IPS-18a (cell line): ENCODE data around the gene HOOK2.
A peak's percentile ranks its signal among the peaks of the same experiment; 100 is the strongest.
"Not testable (repeated sequence)": the region's sequence is repeated elsewhere in the genome, so short reads cannot be mapped to it uniquely, and the experiment has no call there.

ENCODE experiments used
- H3K27ac ChIP-seq: one replicate; pipeline ENCODE4 v1.5.1; 2013; ENCODE audit warnings: low read length
- H3K27me3 ChIP-seq: one replicate; pipeline ENCODE4 v1.6.1; 2013; ENCODE audit warnings: mild to moderate bottlenecking, low read length; ENCODE audit not compliant: control insufficient read depth, insufficient read depth
- H3K36me3 ChIP-seq: one replicate; pipeline ENCODE4 v1.6.1; 2013; ENCODE audit warnings: low read depth, low read length; ENCODE audit not compliant: control insufficient read depth
- H3K4me1 ChIP-seq: one replicate; pipeline ENCODE4 v1.6.1; 2013; ENCODE audit warnings: low read depth, low read length; ENCODE audit not compliant: control insufficient read depth
- H3K4me3 ChIP-seq: one replicate; pipeline ENCODE4 v1.5.1; 2013; ENCODE audit warnings: low read length
- H3K9ac ChIP-seq: one replicate; pipeline ENCODE4 v1.6.1; 2013; ENCODE audit warnings: mild to moderate bottlenecking, low read length, moderate library complexity
- H3K9me3 ChIP-seq: one replicate; pipeline ENCODE4 v1.6.1; 2013; ENCODE audit warnings: low read depth, low read length; ENCODE audit not compliant: control insufficient read depth

HOOK2 gene

GRCh38 chr19:12731337-12731736 lies 44.0 kb downstream of the HOOK2 start:
- no peak overlapping the region for H3K9ac ChIP-seq
- H3K9me3 ChIP-seq: no peaks in the 10 kb centered on the region
- H3K36me3 ChIP-seq: peaks cover 21% of the 10 kb centered on the region
- H3K27ac ChIP-seq: no peak overlapping the region
- H3K4me1 ChIP-seq: peaks cover 4% of the 10 kb centered on the region
- H3K4me3 ChIP-seq: no peak overlapping the region
- H3K27me3 ChIP-seq: no peaks in the 10 kb centered on the region

DNA sequence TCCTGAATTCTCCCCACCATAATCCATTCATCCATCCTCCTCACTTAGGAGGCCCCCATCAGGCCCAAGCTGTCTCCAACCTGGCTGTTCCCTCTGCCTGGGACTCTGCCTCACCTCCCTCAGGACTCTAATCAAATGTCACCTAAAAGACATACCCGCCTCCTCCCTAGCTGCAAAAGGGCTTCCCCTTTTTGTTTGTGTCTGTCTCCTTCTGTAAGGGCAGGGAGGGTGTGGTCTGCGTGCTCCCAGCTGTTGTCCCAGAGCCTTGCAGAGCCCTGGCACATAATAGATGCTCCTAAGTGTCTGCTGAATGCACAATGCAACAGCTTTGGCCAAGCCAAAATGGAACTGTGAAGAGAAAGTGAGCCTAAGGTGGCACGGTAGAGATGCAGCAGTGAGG lies 45.3 kb downstream of the HOOK2 start:
- no peaks in the 10 kb centered on the region for H3K9me3 ChIP-seq
- no peak overlapping the region for H3K27ac ChIP-seq
- H3K27me3 ChIP-seq: no peaks in the 10 kb centered on the region
- peaks cover 4% of the 10 kb centered on the region for H3K4me1 ChIP-seq
- H3K4me3 ChIP-seq: no peak overlapping the region
- H3K9ac ChIP-seq: no peak overlapping the region
- peaks cover 21% of the 10 kb centered on the region for H3K36me3 ChIP-seq

- H3K27me3 ChIP-seq: no peaks in the 10 kb centered on the region
- H3K4me1 ChIP-seq: no peaks in the 10 kb centered on the region
- no peak overlapping the region for H3K9ac ChIP-seq
- no peak overlapping the region for H3K27ac ChIP-seq
- H3K9me3 ChIP-seq: no peaks in the 10 kb centered on the region
- H3K36me3 ChIP-seq: peaks cover 21% of the 10 kb centered on the region
- no peak overlapping the region for H3K4me3 ChIP-seq
These were observed 47.5 kb downstream of the HOOK2 start for GRCh38 chr19:12727745-12728433.

DNA sequence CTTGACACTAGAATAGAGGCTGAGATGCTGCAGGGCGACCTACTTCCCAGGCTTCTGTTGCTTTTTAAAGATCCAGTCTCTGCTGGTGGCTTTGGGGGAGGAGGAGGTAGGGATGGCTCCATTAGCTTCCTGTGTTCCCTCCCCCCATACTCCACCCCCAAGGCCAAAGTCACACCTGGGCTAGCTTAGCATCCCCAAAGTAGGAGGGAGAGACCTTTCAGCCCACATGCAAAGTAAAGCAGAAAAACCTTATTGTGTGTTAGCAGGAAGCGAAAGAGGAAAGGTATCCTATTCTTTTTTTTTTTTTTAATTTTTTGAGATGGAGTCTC lies 48.4 kb downstream of the HOOK2 start:
- Histone ChIP-seq H3K36me3 (peaks cover 21% of the 10 kb centered on the region), H3K4me3 (no peak overlapping the region), H3K27ac (no peak overlapping the region), H3K9me3 (no peaks in the 10 kb centered on the region), H3K4me1 (no peaks in the 10 kb centered on the region), H3K9ac (no peak overlapping the region), H3K27me3 (no peaks in the 10 kb centered on the region)

- not testable (repeated sequence) for H3K4me1 ChIP-seq, H3K9ac ChIP-seq, H3K9me3 ChIP-seq, H3K27me3 ChIP-seq, H3K27ac ChIP-seq, H3K4me3 ChIP-seq
- H3K36me3 ChIP-seq: peaks cover 17% of the 10 kb centered on the region
These were observed 49.7 kb downstream of the HOOK2 start for GRCh38 chr19:12725612-12726011.

- peak within 1 kb of the TSS; percentile 93 for H3K27ac ChIP-seq
- no peaks in the 10 kb centered on the region for H3K9me3 ChIP-seq
- no peaks in the 10 kb centered on the region for H3K27me3 ChIP-seq
- H3K9ac ChIP-seq: peak within 1 kb of the TSS; percentile 97
- H3K4me3 ChIP-seq: peak within 1 kb of the TSS; percentile 94
- no peaks in the 10 kb centered on the region for H3K4me1 ChIP-seq
- peaks cover 11% of the 10 kb centered on the region for H3K36me3 ChIP-seq
These were observed 51.5 kb downstream of the HOOK2 start, which contains the start of gene TNPO2 for GRCh38 chr19:12723641-12724426. Gene TNPO2, minus strand, starts transcription at chr19:12723932. Its CDS starts 2,955 bp downstream, at chr19:12720977.

DNA sequence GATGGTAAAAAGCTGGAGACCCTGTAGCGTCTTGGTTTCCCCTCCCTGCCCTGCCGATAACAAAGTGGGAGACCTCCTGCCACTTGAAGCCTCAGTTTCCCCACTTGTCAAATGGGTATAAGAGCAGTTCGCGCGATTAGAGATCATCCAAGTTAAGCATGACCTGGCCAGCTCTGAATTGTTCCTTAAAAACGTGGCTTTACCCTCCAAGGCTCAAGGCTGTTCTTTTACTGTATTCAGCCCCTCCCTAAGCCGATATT lies 52.0 kb downstream of the HOOK2 start:
- Histone ChIP-seq H3K27ac (peak overlapping the region; percentile 93), H3K27me3 (no peaks in the 10 kb centered on the region)

DNA sequence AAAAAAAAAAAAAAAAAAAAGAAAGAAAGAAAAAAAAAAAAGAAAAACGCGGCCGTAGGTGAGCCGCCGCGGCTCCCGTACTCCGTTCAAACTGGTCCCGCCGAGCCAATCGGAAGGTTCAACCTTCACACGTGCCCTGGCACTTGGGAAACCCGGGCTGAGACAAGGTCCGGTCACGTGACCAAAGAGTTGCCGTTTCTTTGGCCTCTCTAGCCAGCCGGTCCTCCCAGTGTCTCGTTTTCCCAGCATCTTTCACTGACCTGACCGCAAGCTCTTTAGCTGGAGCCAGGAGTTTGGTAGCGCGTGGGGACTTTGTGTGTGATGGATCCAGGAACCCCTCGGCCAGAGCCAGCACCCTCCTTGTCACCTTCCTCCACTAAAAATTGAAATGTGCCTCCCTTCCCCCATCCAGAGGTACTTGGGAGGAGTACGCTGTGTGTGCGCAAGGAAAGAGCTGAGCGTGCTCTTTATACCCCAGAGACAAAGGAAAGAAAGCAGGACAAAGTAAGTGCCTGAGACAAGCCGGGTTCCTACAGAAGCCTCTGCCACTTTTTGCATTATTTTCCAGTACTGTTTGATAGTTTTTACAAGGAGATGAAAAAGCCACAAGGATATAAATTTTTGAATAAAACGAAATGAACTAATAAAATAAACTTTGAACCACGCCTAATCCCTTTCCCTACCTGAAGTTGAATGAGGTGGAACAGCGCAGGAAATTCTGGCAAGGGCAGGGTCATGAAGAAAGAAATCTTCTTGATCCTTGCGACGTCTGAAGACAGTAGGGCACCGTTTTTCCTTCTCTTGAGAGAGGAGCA lies 52.6 kb downstream of the HOOK2 start:
- H3K27me3 ChIP-seq: no peaks in the 10 kb centered on the region
- H3K9ac ChIP-seq: peak overlapping the region; percentile 97
- peaks cover 16% of the 10 kb centered on the region for H3K36me3 ChIP-seq
- H3K4me3 ChIP-seq: peak overlapping the region; percentile 94
- no peaks in the 10 kb centered on the region for H3K9me3 ChIP-seq
- peak overlapping the region; percentile 93 for H3K27ac ChIP-seq
- H3K4me1 ChIP-seq: no peaks in the 10 kb centered on the region

More for the DNA sequence above, 52.0 kb downstream of the HOOK2 start:
- no peaks in the 10 kb centered on the region for H3K4me1 ChIP-seq
- no peaks in the 10 kb centered on the region for H3K9me3 ChIP-seq
- H3K36me3 ChIP-seq: peaks cover 14% of the 10 kb centered on the region
- peak overlapping the region; percentile 94 for H3K4me3 ChIP-seq
- peak overlapping the region; percentile 97 for H3K9ac ChIP-seq

DNA sequence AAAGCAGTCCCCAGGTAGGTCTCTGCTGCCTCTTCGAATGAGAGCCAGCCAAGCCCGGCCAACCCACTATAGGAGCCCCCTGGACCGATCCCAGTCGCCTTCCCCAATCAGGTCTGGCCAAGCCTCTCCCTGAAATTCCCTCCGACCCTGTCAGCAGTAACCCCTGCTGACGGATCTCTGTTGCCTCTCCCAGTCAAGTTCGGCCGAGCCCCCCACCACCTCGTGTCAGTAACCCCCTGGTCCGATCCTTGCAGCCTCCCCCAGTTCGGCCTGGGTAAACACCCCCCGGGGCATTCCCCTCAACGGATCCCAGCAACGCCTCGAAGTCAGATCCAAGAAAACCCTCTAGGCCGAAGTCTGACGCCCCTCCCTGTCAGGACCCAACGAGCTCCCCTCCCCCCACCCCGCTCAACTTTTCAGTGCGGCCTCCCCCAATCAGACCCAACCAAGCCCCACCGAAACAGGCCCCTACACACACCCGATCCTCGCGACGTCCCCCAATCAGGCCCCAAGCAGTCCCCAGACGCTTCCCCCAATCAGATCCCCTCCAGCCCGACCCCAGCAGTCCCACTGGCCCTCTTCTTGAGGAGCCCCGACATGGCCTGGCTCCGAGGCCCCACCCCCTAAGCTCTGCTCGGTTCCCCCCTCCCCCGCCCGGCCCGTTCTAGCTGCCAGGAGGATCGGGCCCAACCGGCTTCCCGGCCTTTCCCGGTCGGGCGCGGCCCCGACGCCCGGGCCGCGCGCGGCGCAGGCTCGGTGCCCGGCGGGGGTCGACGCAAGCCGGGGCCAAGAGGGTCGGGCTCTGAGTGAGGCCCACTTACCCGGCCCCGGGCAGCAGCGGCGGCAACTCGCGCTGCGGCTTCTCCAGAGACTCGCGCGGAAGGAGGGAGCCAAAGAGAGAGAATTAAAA lies 53.4 kb downstream of the HOOK2 start:
- Histone ChIP-seq H3K4me3 (peak overlapping the region; percentile 94), H3K27me3 (no peaks in the 10 kb centered on the region), H3K27ac (peak overlapping the region; percentile 30), H3K9me3 (no peaks in the 10 kb centered on the region), H3K4me1 (no peaks in the 10 kb centered on the region), H3K36me3 (peaks cover 20% of the 10 kb centered on the region), H3K9ac (peak overlapping the region; percentile 97)

GRCh38 chr19:12720851-12721655 lies 54.3 kb downstream of the HOOK2 start:
- no peaks in the 10 kb centered on the region for H3K9me3 ChIP-seq
- H3K9ac ChIP-seq: peak overlapping the region; percentile 97
- no peaks in the 10 kb centered on the region for H3K4me1 ChIP-seq
- peak overlapping the region; percentile 30 for H3K27ac ChIP-seq
- peak overlapping the region; percentile 94 for H3K4me3 ChIP-seq
- H3K36me3 ChIP-seq: peaks cover 24% of the 10 kb centered on the region
- H3K27me3 ChIP-seq: no peaks in the 10 kb centered on the region
